Spinal cord (tissue), 10 donors: ENCODE results near the gene CCDC106. TPM values are rescaled to one million over a fixed set of nuclear protein-coding genes. Genes with fewer than 3 reads are reported as not detected.

Experiments
- DNase-seq, 6 donors: peaks; one replicate each; pipeline versions ENCODE4 v3.0.0 to v3.0.0-alpha.2; 2013 to 2015; ENCODE audit warnings: low spot score in 6 of 6, low read depth in 4 of 6
- H3K27ac ChIP-seq: one replicate; pipeline ENCODE4 v1.5.1; 2013; ENCODE audit warnings: low read depth, low read length, control low read depth
- H3K27me3 ChIP-seq: one replicate; pipeline ENCODE4 v1.6.1; 2013; ENCODE audit warnings: low read length; ENCODE audit not compliant: control insufficient read depth, insufficient read depth
- H3K36me3 ChIP-seq: one replicate; pipeline ENCODE4 v1.6.1; 2013; ENCODE audit warnings: low read length; ENCODE audit not compliant: control insufficient read depth, insufficient read depth
- H3K4me1 ChIP-seq: one replicate; pipeline ENCODE4 v1.6.1; 2013; ENCODE audit warnings: low read length; ENCODE audit not compliant: control insufficient read depth, insufficient read depth
- H3K4me3 ChIP-seq: one replicate; pipeline ENCODE4 v1.5.1; 2013; ENCODE audit warnings: low read depth, low read length, control low read depth
- H3K9me3 ChIP-seq: one replicate; pipeline ENCODE4 v1.6.1; 2013; ENCODE audit warnings: low read length; ENCODE audit not compliant: control insufficient read depth, insufficient read depth
- WGBS: methylation state at CpG from one replicate; pipeline ENCODE4 v1.1.5; 2013; ENCODE audit warnings: missing lambda C conversion rate; ENCODE audit not compliant: insufficient coverage; 5-methylcytosine and 5-hydroxymethylcytosine counted together
- polyA plus RNA-seq, 2 donors: library from polyadenylated mRNA; unstranded; fragments of 120-200 nt; gene quantifications; one replicate each; pipeline ENCODE4 v1.2.1, GENCODE V29; 2013; ENCODE audit not compliant: insufficient read length in 2 of 2
- total RNA-seq, 2 donors: library from RNA; depleted of rRNA in 1 of 2; stranded (reverse); fragments of 120-200 nt in 1 of 2; fragments of >200 nt in 1 of 2; gene quantifications; one replicate each; pipeline versions ENCODE4 v1.2.3 to v1.2.4, GENCODE V29; 2013 to 2014
- donor health status: healthy.

The CCDC106 gene
- total and polyA plus RNA-seq, 4 donors, result 13.4 to 57.6 (median 35.5) TPM

DNA sequence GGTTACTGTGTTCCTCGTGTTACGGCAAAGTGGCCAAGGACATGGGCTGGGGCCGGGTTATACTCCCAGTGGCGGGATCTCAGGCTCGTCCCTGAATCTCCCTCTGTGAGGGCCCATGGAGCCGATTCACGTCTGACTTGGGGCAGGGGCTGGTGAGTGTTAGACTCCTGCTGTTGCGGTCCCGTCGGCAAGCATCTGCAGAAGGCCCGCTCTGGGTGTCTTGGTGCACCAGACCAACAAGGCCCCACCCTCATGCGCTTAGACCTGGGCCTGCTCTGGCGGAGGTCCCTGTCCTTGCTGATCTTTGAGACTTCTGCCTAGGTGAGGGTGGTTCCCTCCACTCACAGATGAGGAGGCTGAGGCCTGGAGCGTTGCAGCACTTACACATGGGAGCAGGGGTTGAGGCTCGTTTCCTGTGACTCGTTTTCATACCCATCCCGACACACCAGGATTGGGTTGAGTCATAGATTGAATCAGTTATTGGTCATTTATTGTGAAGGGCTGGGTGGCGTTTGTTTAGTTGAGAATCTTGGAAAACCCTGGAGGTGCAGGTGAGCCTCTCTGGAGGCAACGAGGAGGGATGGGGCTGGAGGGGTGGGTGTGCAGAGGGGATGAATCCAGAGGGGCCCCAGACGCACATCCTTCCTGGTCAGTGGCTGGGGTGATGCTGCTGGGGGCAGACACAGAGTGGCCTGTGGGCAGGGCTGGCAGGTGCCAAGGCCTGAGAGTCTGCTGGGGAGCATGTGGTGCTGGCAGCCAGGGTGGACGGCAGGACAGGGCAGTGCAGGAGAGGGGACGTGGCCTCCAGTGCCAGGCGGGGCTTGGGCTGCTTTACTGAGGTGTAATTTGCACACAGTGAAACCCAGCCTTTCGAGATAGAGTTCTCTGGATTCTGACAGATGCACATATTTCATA, 31.6 kb downstream of the CCDC106 start:
- H3K4me3 ChIP-seq, result no peak overlapping the region
- H3K36me3 ChIP-seq, result peaks cover 73% of the 10 kb centered on the region
- no peaks in the 10 kb centered on the region for H3K27me3 ChIP-seq
- H3K4me1 ChIP-seq, result peaks cover 19% of the 10 kb centered on the region
- no peaks in the 10 kb centered on the region for H3K9me3 ChIP-seq
- DNase-seq, result no peak
- 95% methylated on average over 23 of the region's 24 CpGs for WGBS
- no peak overlapping the region for H3K27ac ChIP-seq

DNA sequence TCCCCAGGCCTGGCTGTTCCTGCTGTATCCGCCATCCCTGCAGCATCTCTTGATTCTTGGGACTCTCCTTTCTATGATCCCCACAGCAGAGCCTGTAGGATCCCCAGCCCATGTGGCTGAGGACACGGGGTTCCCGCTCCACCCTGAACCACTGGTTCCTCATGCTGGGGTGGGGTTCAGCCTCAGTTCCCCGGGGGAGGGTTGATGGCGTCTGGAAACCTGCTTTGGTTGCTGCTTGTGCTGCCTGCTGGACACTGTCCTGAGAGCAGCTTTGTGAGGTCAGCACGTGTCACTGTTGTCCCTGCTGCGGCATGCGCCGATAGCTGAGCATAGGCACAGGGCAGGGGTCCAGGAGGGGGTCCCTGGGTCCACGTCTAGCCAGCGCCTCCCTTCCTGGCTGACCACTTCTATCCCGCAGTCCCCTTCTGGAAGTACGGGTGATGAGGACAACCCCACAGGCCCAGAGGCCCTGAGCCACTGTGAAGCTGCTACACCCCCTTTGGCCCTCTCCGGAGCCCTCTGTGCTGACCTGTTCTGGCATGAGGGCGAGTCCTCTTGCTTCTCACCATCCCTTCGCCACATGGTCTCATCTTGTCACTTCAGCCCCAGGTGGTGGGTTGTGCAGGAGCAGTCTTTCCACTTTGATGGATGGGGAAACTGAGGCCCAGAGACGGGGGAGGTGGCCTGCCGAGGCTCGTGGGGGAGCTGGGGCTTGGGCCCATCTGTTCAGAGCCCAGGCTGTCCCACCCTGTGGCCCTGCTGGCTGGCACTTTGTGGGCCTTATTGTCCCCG, 32.5 kb downstream of the CCDC106 start:
- Histone ChIP-seq H3K36me3 (peaks cover 80% of the 10 kb centered on the region), H3K4me1 (peaks cover 19% of the 10 kb centered on the region), H3K4me3 (no peak overlapping the region), H3K9me3 (no peaks in the 10 kb centered on the region), H3K27me3 (no peaks in the 10 kb centered on the region), H3K27ac (no peak overlapping the region)
- 98% methylated on average over 18 of the region's 20 CpGs for WGBS
- DNase-seq, result no peak

DNA sequence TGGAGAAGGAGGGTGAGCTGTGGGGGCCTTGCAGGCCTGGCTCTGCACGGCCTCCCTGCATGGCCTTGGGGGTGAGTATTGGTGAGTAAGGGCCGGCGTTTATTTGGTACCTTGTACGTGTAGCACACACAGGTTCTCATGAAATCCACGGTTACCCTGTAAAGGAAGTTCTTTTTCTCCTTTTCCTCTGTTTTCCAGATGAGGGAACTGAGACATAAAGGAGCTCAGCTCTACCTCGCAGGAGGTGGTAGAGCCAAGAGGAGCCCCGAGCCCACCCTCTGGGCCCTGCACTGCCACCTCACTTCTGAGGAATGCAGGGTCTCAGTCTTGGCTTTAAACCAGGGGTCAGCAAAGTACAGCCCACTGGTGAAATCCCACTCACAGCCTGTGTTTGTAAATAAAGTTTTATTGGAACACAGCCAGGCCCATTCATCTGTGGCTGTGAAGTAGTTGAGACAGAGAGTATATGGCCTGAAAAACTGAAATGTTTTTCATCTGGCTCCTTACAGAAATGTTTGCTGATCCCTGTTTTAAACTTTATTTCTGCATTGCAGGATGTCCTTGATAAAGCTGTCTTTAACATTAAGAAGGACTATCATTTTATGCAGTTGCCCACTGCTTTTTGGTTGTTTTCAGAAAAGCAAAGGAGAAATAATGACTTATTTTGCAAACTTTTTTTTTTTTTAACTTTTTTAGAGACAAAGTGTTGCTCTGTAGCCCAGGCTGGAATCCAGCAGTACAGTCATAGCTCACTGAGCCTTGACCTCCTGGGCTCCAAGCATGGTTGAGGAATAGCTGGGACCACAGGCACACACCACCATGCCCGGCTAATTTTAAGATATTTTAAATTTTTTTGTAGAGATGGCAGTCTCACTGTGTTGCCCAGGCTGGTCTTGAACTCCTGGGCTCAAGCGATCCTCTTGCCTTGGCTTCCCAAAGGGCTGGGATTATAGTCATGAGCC, 33.4 kb downstream of the CCDC106 start:
- peaks cover 14% of the 10 kb centered on the region for H3K4me1 ChIP-seq
- no peaks in the 10 kb centered on the region for H3K9me3 ChIP-seq
- no peak overlapping the region for H3K27ac ChIP-seq
- H3K36me3 ChIP-seq, result peaks cover 89% of the 10 kb centered on the region
- 82% methylated on average over 2 of the region's 9 CpGs for WGBS
- H3K4me3 ChIP-seq, result no peak overlapping the region
- no peaks in the 10 kb centered on the region for H3K27me3 ChIP-seq
- DNase-seq, result no peak

DNA sequence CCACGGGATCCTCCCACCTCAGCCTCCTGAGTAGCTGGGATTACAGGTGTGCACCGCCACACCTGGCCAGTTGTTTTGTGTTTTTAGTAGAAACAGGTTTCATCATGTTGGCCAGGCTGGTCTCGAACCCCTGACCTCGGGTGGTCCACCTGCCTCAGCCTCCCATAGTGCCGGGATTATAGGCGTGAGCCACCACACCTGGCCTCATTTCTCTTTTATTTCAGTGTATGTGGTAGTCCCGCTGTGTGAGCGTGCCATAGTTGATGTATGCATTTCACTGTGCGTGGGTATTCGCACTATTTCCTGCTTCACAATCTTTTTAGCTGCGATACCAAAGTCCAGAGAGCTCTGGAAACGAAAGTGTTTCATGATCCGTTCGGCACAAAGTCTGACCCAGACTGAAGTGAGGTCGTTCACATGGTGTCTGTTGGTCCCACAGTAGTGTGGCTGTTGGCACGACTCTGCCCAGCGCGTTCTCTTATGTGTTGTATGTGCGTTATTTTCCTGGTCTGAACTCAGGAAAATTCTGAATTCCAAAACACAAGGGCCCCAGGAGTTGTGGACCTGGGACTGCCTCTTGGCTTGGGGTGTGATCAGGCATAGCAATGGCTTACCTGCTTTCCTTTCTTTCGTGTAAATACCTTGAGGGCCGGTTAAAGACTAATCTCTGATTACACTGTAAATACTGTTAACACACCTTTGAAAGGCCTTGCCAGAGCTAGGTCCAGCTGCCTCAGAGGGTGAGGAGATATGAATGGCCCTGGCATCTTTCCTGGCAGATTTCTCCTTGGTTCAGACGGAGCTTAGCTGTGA, 35.6 kb downstream of the CCDC106 start:
- peaks cover 95% of the 10 kb centered on the region for H3K36me3 ChIP-seq
- peaks cover 1% of the 10 kb centered on the region for H3K4me1 ChIP-seq
- H3K9me3 ChIP-seq, result no peaks in the 10 kb centered on the region
- 92% methylated on average over 17 of the region's 22 CpGs for WGBS
- no peak for DNase-seq
- no peaks in the 10 kb centered on the region for H3K27me3 ChIP-seq
- H3K4me3 ChIP-seq, result no peak overlapping the region
- H3K27ac ChIP-seq, result no peak overlapping the region

DNA sequence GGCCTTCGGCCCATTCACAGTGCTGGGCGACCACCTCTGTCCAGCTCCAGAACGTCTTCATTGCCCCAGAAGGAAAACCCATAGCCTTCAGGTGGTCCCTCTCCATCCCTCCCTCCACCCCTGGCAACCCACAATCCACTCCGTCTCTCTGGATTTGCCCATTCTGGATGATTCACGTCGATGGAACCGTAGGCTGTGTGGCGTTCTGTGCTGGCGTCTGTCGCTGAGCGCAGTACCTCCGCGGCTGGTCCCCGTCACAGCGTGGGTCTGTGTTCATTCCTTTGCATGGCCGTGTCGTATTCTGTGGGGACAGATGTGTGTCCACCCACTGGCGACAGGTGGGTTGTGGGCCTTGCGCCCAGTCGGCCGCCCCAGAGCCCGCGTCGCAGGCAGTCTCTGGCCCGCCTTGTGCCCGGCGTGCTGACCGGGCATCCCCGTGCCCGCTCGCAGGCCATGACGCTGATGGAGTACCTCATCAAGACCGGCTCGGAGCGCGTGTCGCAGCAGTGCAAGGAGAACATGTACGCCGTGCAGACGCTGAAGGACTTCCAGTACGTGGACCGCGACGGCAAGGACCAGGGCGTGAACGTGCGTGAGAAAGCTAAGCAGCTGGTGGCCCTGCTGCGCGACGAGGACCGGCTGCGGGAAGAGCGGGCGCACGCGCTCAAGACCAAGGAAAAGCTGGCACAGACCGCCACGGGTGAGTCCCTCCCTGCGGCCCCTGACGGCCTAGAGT, 37.1 kb downstream of the CCDC106 start:
- no peak overlapping the region for H3K4me3 ChIP-seq

DNA sequence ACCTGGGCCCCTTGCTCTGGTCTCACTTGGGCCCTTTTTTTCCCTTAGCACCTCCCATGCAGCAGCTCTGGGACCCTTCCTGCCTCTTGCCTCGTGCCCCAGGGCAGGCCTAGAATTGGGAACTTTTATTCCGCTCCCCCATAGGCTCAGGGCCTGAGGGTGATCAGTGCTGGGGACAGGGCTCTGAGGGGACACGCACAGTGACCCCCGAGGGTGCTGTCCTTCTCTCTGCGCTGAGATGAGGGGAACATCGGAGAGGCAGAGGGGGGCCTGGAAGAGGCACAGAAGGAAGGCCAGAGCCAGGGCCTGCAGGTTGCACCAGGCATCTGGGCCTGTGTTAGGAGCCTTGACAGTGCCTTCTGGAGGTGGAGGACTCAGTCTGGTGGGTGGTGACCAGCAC, 37.8 kb downstream of the CCDC106 start:
- no peaks in the 10 kb centered on the region for H3K4me1 ChIP-seq
- DNase-seq, result no peak
- no peaks in the 10 kb centered on the region for H3K9me3 ChIP-seq
- WGBS, result 96% methylated on average over 6 of the region's 6 CpGs
- H3K27ac ChIP-seq, result no peak overlapping the region
- H3K27me3 ChIP-seq, result no peaks in the 10 kb centered on the region
- H3K36me3 ChIP-seq, result peaks cover 95% of the 10 kb centered on the region
- H3K4me3 ChIP-seq, result no peak overlapping the region

More for the DNA sequence above, 37.1 kb downstream of the CCDC106 start:
- 97% methylated on average over 59 of the region's 60 CpGs for WGBS
- Histone ChIP-seq H3K27me3 (no peaks in the 10 kb centered on the region), H3K4me1 (no peaks in the 10 kb centered on the region), H3K9me3 (no peaks in the 10 kb centered on the region), H3K27ac (no peak overlapping the region), H3K36me3 (peaks cover 95% of the 10 kb centered on the region)
- DNase-seq, result no peak

DNA sequence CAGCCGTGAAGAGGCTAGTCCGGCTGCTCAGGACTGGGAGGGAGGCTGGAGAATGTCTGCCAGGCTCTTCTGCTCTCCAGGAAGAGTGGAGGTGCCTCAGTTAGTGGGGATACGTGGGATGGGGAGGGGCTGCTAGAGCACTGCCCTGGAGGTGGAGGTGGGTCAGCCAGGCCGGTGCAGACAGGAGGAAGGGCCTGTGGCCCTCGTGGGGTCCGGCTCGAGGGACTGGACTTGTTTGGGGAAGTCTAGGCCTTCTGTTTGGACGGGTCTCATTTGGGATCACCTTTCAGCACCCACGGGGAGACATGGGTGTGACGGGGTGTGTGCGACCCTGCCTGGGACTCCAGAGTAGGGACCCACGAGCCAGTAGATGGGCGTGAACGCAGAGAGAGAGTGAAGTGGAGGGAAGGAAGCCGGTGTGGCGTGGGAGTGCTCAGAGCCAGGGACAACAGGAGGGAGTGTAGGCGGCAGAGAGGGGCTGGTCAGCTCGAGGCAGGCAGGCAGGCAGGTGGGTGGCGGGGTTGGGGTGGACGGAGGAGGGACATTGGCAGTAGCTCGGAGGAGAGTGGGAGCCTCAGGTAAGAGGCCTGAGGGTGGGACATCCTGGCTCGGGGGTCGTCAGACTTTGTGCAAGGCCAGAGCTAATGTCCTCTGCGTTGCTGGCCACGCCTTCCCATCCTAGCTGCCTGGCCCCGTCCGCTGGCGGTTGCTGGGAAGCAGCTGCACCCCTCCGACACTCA, 38.5 kb downstream of the CCDC106 start:
- H3K36me3 ChIP-seq, result peaks cover 97% of the 10 kb centered on the region
- no peaks in the 10 kb centered on the region for H3K9me3 ChIP-seq
- H3K27ac ChIP-seq, result no peak overlapping the region
- H3K4me1 ChIP-seq, result no peaks in the 10 kb centered on the region
- no peak for DNase-seq
- H3K27me3 ChIP-seq, result no peaks in the 10 kb centered on the region
- 94% methylated on average over 28 of the region's 29 CpGs for WGBS
- H3K4me3 ChIP-seq, result no peak overlapping the region
